Measurements from ENCODE around the gene SKAP2.

SKAP2 gene

GRCh38 chr7:26636808-26637207 lies 227.6 kb downstream of the SKAP2 start:
- no peak for DNase-seq (ENCODE audit: low read depth)

- DNase-seq (ENCODE audit: low read depth) = no peak
These were observed 230.8 kb downstream of the SKAP2 start for GRCh38 chr7:26633557-26633956.

GRCh38 chr7:26631601-26632000 lies 232.8 kb downstream of the SKAP2 start:
- no peak for DNase-seq (ENCODE audit: low read depth)

- no peak for DNase-seq (ENCODE audit: low read depth)
These were observed 233.3 kb downstream of the SKAP2 start for GRCh38 chr7:26630941-26631580.

- DNase-seq (ENCODE audit: low read depth) = no peak
These were observed 234.0 kb downstream of the SKAP2 start for GRCh38 chr7:26630361-26630760.

- DNase-seq (ENCODE audit: low read depth) = no peak
These were observed 234.7 kb downstream of the SKAP2 start for GRCh38 chr7:26629696-26630095.

GRCh38 chr7:26627891-26628341 lies 236.5 kb downstream of the SKAP2 start:
- no peak for DNase-seq (ENCODE audit: low read depth)

- DNase-seq (ENCODE audit: low read depth) = no peak
These were observed 237.2 kb downstream of the SKAP2 start for GRCh38 chr7:26627221-26627620.

- no peak for DNase-seq (ENCODE audit: low read depth)
These were observed 237.7 kb downstream of the SKAP2 start for GRCh38 chr7:26626687-26627086.

- no peak for DNase-seq (ENCODE audit: low read depth)
These were observed 238.2 kb downstream of the SKAP2 start for GRCh38 chr7:26626156-26626555.

- DNase-seq (ENCODE audit: low read depth) = no peak
These were observed 239.1 kb downstream of the SKAP2 start for GRCh38 chr7:26625286-26625685.

GRCh38 chr7:26624839-26625238 lies 239.6 kb downstream of the SKAP2 start:
- DNase-seq (ENCODE audit: low read depth) = no peak

- DNase-seq (ENCODE audit: low read depth) = no peak
These were observed 240.0 kb downstream of the SKAP2 start for GRCh38 chr7:26624431-26624830.

GRCh38 chr7:26620352-26620751 lies 244.0 kb downstream of the SKAP2 start:
- DNase-seq (ENCODE audit: low read depth) = no peak

- DNase-seq (ENCODE audit: low read depth) = no peak
These were observed 244.9 kb downstream of the SKAP2 start for GRCh38 chr7:26619348-26619984.

- DNase-seq (ENCODE audit: low read depth) = no peak
These were observed 245.5 kb downstream of the SKAP2 start for GRCh38 chr7:26618898-26619297.

- no peak for DNase-seq (ENCODE audit: low read depth)
These were observed 245.9 kb downstream of the SKAP2 start for GRCh38 chr7:26618449-26618848.
